ENCODE measurements around the gene TMEM260.

GRCh38 chr14:56647493-56647892 is 67.9 kb downstream of the TMEM260 start:
- TF ChIP-seq CTCF (IDR thresholded peaks at IDR 0.05) (no peak), POLR2A (IDR thresholded peaks at IDR 0.05) (no peak)
